A549 treated with RU486 at 1 μM for 4 hours (cell line): Measurements from ENCODE around the gene USP17L25. TPM values are rescaled to one million over a fixed set of nuclear protein-coding genes. Genes with fewer than 3 reads are reported as not detected.

ENCODE experiments used
- total RNA-seq: library from RNA; stranded (reverse); fragments of 200-300 nt; extraction: Qiagen RNA extraction; gene quantifications from 5 replicates; pipeline ENCODE4 v1.2.3, GENCODE V29; 2022; ENCODE audit warnings: low read depth

USP17L25 gene
- total RNA-seq: not detected in 5 replicates

GRCh38 chr4:9329611-9330010 lies at the start of gene USP17L25:
TSS of gene USP17L25 (plus strand) at chr4:9329911. CDS start at chr4:9329911, 0 bp downstream.

GRCh38 chr4:9324865-9325264 lies 4.8 kb upstream of the USP17L25 start, which contains the start of gene USP17L24:
TSS of gene USP17L24 (plus strand) at chr4:9325165. CDS start at chr4:9325165, 0 bp downstream.

GRCh38 chr4:9334358-9334757 lies 4.6 kb downstream of the USP17L25 start, which contains the start of gene USP17L26:
TSS of gene USP17L26 (plus strand) at chr4:9334658. CDS start at chr4:9334658, 0 bp downstream.

GRCh38 chr4:9339103-9339502 lies 9.4 kb downstream of the USP17L25 start, which contains the start of gene USP17L5:
TSS of gene USP17L5 (plus strand) at chr4:9339403. CDS start at chr4:9339403, 0 bp downstream.

GRCh38 chr4:9343848-9344247 lies 14.1 kb downstream of the USP17L25 start, which contains the start of gene USP17L27:
TSS of gene USP17L27 (plus strand) at chr4:9344148. CDS start at chr4:9344148, 0 bp downstream.

GRCh38 chr4:9348593-9348992 lies 18.9 kb downstream of the USP17L25 start, which contains the start of gene USP17L28:
TSS of gene USP17L28 (plus strand) at chr4:9348893. CDS start at chr4:9348893, 0 bp downstream.

GRCh38 chr4:9353338-9353737 lies 23.6 kb downstream of the USP17L25 start, which contains the start of gene USP17L29:
TSS of gene USP17L29 (plus strand) at chr4:9353638. CDS start at chr4:9353638, 0 bp downstream.

GRCh38 chr4:9362829-9363228 lies 33.1 kb downstream of the USP17L25 start, which contains the start of gene USP17L30:
TSS of gene USP17L30 (plus strand) at chr4:9363129. CDS start at chr4:9363129, 0 bp downstream.

Other genes with a start within 250 kb of the USP17L25 start
- gene FAM90A26, start 159.5 kb upstream of the USP17L25 start, total RNA-seq: not detected in 5 replicates
- not detected in 5 replicates for gene USP17L10, start 119.3 kb upstream of the USP17L25 start, total RNA-seq
- gene USP17L11, start 114.5 kb upstream of the USP17L25 start, total RNA-seq: not detected in 5 replicates
- gene USP17L12, start 109.8 kb upstream of the USP17L25 start, total RNA-seq: not detected in 5 replicates
- not detected in 5 replicates for gene USP17L13, start 105.0 kb upstream of the USP17L25 start, total RNA-seq
- not detected in 5 replicates for gene USP17L15, start 95.5 kb upstream of the USP17L25 start, total RNA-seq
- not detected in 5 replicates for gene USP17L17, start 86.0 kb upstream of the USP17L25 start, total RNA-seq
- gene USP17L18, start 81.3 kb upstream of the USP17L25 start, total RNA-seq: not detected in 5 replicates
- not detected in 5 replicates for gene USP17L19, start 76.5 kb upstream of the USP17L25 start, total RNA-seq
- gene USP17L20, start 71.8 kb upstream of the USP17L25 start, total RNA-seq: not detected in 5 replicates
- not detected in 5 replicates for gene USP17L21, start 67.0 kb upstream of the USP17L25 start, total RNA-seq
- not detected in 5 replicates for gene USP17L22, start 62.3 kb upstream of the USP17L25 start, total RNA-seq
- not detected in 5 replicates for gene USP17L24, start 4.7 kb upstream of the USP17L25 start, total RNA-seq
- not detected in 5 replicates for gene USP17L26, start 4.7 kb downstream of the USP17L25 start, total RNA-seq
- gene USP17L5, start 9.5 kb downstream of the USP17L25 start, total RNA-seq: not detected in 5 replicates
- not detected in 5 replicates for gene USP17L27, start 14.2 kb downstream of the USP17L25 start, total RNA-seq
- gene USP17L28, start 19.0 kb downstream of the USP17L25 start, total RNA-seq: not detected in 5 replicates
- gene USP17L29, start 23.7 kb downstream of the USP17L25 start, total RNA-seq: not detected in 5 replicates
- gene USP17L30, start 33.2 kb downstream of the USP17L25 start, total RNA-seq: not detected in 5 replicates
- gene DEFB131A, start 114.5 kb downstream of the USP17L25 start, total RNA-seq: not detected in 5 replicates